COLO668 (cell line): Measurements from ENCODE around the gene SPEF1.
"Not testable (repeated sequence)": the region's sequence is repeated elsewhere in the genome, so short reads cannot be mapped to it uniquely, and the experiment has no call there.

Experiments
- DNase-seq: peaks from one replicate; lab custom pipeline; 2025; ENCODE audit not compliant: unreplicated experiment; lab: John Stamatoyannopoulos, UW

Gene SPEF1

GRCh38 chr20:3811467-3812258 is 30.4 kb upstream of the SPEF1 start:
- DNase-seq: peak; percentile 96

- no peak for DNase-seq
Observed at GRCh38 chr20:3808544-3808943, 27.3 kb upstream of the SPEF1 start.

GRCh38 chr20:3804781-3805180 is 23.5 kb upstream of the SPEF1 start:
- no peak for DNase-seq

DNA sequence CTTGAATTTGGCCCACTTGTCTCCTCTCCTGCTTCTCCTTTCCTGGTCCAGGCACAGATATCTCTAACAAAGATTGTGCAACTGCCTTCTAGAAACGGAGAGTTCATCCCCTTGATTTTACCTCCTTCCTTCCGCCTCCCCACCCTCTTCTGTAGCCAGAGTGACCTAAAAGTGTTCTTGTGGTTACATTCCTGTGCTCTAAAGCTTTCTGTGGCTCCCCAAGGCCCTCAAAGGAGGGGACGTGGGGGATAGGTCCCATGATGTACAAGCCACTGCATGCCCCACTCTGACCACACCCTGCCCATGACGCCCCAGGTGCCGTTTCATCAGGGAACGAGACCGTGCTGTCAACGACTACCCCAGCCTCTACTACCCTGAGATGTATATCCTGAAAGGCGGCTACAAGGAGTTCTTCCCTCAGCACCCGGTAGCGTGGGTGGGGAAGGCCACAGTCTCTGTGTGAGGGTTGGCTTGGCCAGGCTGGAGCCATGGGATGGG is 23.1 kb upstream of the SPEF1 start:
- no peak for DNase-seq

- DNase-seq: no peak
Observed at GRCh38 chr20:3803854-3804253, 22.6 kb upstream of the SPEF1 start.

GRCh38 chr20:3803289-3803688 is 22.0 kb upstream of the SPEF1 start:
- no peak for DNase-seq

- DNase-seq: peak; percentile 35
Observed at GRCh38 chr20:3802524-3803239, 21.4 kb upstream of the SPEF1 start.

DNA sequence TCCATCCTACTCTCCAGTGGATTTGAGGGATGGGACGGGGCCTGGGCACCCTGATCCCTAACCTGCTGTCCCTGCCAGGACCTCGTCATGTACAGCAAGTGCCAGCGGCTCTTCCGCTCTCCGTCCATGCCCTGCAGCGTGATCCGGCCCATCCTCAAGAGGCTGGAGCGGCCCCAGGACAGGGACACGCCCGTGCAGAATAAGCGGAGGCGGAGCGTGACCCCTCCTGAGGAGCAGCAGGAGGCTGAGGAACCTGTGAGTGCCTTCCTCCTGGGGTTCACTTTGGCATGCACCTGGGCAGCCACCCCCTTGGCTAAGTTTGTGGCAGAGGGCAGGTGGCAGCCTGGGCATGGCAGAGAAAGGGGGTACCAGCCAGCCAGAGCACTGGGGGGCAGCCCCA is 20.6 kb upstream of the SPEF1 start:
- no peak for DNase-seq

DNA sequence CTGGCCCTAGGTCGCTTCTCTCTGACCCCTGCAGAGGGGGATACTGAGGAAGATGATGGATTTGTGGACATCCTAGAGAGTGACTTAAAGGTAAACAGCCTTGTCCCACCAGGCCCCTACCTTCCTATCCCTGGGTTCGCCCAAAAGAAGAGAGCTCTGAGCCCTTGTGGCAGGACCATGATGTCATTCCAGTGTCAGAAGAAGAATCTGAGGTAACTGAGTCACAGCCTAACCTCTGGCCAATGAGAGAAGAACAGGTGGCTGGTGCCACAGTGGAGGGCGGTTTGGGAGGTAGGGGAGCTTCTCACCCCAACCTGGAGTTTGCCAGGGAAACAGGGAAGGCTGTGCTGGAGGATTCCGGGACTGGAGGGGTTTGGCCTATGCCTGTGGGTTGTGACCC is 20.1 kb upstream of the SPEF1 start:
- no peak for DNase-seq

- DNase-seq: no peak
Observed at GRCh38 chr20:3800878-3801260, 19.6 kb upstream of the SPEF1 start.

DNA sequence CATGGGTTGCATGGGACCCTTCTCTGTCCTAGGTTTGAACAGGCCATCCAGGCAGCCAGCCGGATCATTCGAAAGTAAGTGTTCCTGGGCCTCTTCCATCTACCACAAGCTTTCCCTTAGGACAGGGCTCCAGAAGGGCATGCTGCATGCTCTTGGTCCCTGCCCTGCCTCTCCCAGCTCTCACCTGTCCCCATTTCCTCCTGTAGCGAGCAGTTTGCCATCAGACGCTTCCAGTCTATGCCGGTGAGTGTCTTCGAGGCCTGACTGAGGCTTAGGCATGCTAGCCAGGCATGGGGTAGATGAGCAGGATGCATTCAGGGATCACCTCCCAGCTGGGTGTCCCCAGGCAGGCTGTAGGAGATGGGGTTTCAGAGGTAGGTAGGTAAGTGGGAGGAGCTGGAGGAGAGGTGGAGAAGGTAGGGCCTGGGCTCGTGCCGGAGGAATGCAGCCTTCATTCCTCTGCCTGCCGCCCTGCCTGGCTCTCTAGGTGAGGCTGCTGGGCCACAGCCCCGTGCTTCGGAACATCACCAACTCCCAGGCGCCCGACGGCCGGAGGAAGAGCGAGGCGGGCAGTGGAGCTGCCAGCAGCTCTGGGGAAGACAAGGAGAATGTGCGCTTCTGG is 19.1 kb upstream of the SPEF1 start:
- peak; percentile 43 for DNase-seq

GRCh38 chr20:3798908-3799248 is 17.6 kb upstream of the SPEF1 start:
- peak; percentile 73 for DNase-seq

GRCh38 chr20:3798373-3798768 is 17.1 kb upstream of the SPEF1 start:
- no peak for DNase-seq

DNA sequence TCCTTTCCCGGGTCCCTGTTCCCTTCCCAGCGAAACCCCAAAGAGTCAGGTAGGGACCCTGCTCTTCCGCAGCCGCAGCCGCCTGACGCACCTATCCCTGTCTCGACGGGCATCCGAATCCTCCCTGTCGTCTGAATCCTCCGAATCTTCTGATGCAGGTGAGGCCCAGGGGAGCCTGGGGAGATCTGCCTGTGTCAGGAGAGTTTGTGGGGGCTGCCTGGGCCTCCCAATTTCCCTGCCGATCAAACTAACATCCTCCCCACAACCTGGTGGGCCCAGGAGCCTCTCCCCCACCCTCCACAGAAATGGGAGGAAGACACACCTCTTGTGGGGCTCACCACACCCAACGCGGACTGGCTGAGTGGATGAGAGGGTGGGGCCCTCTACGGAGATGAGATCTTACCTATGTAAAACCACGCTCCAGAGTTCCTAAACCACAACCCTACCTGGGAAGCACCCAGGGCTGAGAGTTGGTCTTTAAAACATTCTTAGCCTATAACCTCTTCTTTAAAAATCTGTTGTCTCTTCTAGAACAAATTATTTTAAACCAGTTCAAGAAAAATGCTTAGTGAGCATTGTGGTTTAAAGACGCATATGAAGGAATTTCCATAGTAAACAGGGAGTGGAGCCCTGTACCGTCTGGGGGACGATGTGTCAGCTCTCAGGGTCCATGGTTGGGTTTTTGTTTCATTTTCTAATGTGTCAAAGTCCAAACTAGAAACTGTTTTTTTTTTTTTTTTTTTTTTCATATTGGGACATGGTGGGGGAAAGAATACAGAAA is 16.5 kb upstream of the SPEF1 start:
- DNase-seq: peak; percentile 61

DNA sequence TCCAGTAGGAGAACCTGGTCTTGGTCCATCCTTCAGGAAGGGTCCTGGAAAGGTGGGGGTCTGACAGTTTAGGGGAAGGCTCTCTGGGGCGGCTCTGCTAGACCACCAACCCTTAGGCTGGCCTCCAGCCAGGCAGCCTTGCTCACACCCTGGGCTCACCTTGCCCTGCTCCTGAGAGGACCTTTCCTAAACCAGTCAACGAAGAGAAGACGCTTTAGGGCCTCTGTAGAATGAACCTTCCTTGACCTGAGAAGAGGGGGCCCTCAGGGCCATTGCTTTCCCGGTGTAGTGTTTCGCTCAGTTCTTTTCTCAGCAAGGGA is 15.9 kb upstream of the SPEF1 start:
- DNase-seq: no peak

GRCh38 chr20:3796477-3797225 is 15.4 kb upstream of the SPEF1 start:
- DNase-seq: peak; percentile 46

DNA sequence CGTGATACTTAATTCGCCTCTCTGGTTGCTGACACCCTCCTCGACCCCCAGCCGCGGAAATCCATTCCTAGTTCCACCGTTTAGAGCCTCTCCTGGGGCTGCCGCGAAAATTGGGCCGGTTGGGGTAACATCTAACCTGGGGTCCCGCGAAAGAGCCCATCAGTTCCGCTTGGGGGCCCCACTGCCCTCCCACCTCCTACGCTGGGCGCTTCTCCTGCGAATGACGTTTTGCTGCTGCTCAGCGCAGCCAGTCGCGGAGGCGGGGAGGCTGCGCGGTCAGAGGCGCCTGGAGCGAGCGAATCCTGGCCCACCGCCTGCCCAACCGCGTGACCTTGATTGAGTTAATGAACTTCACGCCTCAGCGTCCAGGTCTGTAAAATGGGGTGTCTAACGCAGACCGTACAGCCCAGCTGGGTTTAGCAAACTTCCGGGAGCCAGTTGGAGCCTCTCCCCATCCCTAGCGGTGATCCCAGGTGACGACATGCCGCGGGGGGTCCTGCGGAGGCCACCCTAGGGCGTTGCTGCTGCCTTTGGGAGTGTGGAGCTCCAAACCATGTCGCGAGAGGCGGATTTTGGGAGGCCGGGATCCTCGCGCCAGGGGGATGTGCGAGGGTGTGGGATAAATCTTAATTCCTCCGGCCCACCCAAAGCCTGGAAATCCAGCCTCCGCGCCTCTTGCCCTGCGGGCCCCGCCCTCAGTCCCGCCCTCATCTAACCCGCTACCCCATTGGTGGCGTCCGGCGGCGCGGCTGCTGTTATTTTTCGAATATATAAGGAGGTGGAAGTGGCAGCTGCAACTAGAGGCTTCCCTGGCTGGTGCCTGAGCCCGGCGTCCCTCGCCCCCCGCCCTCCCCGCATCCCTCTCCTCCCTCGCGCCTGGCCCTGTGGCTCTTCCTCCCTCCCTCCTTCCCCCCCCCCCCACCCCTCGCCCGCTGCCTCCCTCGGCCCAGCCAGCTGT is 14.5 kb upstream of the SPEF1 start, which contains the start of gene CDC25B:
Gene CDC25B, plus strand, starts transcription at position 800 of the 958 bp plus-strand sequence. CDS start 222 bp downstream, outside the sequence.
- DNase-seq: peak; percentile 98

GRCh38 chr20:3794701-3795420 is 13.6 kb upstream of the SPEF1 start:
- DNase-seq: no peak

GRCh38 chr20:3794168-3794567 is 12.9 kb upstream of the SPEF1 start:
- DNase-seq: not testable (repeated sequence)
